ENCODE data around the gene LRP5.
A peak's percentile ranks its signal among the peaks of the same experiment; 100 is the strongest.
"Not testable (repeated sequence)": the region's sequence is repeated elsewhere in the genome, so short reads cannot be mapped to it uniquely, and the experiment has no call there.

LRP5 gene

DNA sequence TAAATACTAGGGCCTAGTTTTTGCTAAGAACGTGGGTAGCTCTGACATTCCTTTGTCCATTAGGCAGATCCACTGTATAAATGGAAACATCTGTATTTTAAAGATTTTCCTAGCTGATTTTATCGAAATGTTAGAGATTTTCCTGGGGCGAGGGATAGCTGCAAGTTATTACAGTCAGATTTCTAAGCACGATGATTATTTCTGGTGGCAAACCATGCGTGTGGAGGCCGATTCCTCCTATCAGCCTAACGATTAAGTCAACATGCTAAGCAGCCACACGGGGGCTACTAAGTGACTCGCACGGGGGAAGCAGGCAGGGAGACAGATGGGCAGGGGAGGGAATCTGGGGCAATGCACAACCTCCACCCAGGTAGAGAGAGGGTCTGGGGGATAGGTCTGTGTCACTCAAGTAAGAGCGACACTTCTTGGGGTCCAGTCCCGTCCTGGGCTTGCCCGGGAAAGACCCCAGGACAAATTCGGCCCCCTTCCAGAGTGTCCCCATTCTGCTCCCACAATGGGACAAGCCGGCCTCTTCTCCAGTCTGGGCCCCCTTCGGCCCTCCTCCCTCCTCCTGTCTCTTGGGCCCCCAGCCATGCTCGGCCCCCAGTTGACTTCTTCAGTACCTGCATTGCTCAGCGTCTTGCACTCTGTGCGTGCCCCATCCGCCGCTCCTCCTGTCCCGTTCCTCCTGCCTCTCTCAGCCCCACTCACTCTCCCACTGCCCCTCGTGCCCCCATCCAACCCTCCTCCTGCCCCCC is 41.2 kb upstream of the LRP5 start:
- peak overlapping the region; percentile 87 for H3K4me3 ChIP-seq (ENCODE audit: low read length)
- H3K4me2 ChIP-seq (ENCODE audit: low read length): peak overlapping the region; percentile 96
- H3K36me3 ChIP-seq (ENCODE audit: insufficient read depth, low read length): peaks cover 22% of the 10 kb centered on the region
- H3K4me1 ChIP-seq (ENCODE audit: control insufficient read depth, insufficient read depth, low read length): peaks cover 19% of the 10 kb centered on the region
- H3K27me3 ChIP-seq (ENCODE audit: control insufficient read depth, insufficient read depth, low read length): no peaks in the 10 kb centered on the region
- H3K9ac ChIP-seq (ENCODE audit: low read depth, low read length): peak overlapping the region; percentile 99
- H3K9me3 ChIP-seq (replicated peaks; ENCODE audit: low read length): no peaks in the 10 kb centered on the region

DNA sequence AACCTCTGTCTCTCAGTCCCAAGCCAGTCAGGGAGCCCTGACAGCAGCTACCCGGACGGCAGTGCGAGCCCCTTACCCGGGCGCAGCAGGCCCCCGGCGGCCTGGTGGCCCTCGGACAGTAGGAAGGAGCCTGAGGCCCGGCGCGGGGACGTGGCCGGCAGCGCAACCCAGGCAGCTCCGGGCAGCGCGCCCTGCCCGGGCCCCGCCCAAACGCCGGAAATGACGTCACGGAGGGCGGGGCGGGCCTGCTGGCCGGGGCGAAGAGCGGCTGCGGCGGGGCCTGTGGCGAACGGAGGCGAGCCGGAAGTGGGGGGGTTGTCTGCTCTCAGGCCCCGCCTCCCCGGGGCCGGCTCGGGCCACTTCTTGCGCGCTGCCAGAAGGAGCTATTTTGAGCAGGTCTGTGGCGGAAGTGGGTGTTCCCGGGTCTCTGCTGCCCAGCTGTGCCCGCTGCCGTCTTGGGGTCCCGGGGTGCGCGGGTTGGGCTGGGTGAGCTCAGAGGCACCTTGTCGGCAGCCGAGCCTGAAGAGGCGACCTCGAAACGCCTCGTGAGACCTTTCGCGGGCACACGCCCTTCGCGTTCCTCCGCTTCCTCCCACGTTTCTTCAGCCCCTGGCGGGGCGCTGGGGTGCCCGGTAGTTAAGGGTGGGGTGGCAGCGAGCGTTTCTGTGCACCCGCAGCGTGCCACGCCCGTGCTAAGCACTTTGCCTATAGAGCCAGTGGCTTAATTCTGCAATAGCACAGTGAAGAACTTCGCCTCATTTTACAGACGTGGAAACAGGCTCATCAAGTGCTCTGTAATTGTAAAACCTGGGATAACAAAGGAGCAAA is 40.4 kb upstream of the LRP5 start, which contains the start of gene C11orf24:
Gene C11orf24 (minus strand): TSS at position 193 of the 828 bp plus-strand sequence. CDS start 8,206 bp downstream, outside the sequence.
- no peaks in the 10 kb centered on the region for H3K27me3 ChIP-seq (ENCODE audit: control insufficient read depth, insufficient read depth, low read length)
- peak within 1 kb of the TSS; percentile 87 for H3K4me3 ChIP-seq (ENCODE audit: low read length)
- H3K9ac ChIP-seq (ENCODE audit: low read depth, low read length): peak within 1 kb of the TSS; percentile 99
- peaks cover 14% of the 10 kb centered on the region for H3K36me3 ChIP-seq (ENCODE audit: insufficient read depth, low read length)
- peak within 1 kb of the TSS; percentile 96 for H3K4me2 ChIP-seq (ENCODE audit: low read length)
- peaks cover 19% of the 10 kb centered on the region for H3K4me1 ChIP-seq (ENCODE audit: control insufficient read depth, insufficient read depth, low read length)
- no peaks in the 10 kb centered on the region for H3K9me3 ChIP-seq (replicated peaks; ENCODE audit: low read length)

DNA sequence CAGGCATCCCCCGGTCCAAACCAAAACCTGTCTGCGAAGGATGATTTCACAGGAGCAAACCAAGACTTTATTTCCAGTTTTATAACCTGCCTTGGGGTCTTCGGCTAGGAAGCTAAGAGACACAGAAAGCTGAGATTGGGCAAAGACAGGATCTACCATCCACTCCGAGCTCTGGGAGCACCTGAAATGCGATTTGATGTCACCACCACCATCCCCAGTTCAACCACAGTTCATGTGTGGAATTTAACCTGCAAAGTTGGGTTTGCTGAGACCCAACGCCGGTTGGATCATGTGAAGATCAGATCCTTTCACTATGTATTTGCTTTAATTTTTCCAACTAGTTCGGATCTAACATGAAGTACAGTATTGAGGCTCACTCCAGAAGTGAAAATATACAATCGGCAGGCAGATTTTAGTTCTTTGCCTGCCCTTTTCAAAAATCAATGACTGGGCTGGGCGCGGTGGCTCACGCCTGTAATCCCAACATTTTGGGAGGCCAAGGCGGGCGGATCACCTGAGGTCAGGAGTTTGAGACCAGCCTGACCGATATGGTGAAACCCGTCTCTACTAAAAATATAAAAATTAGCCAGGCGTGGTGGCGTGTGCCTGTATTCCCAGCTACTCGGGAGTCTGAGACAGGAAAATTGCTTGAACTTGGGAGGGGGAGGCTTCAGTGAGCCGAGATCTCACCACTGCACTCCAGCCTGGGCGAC is 39.2 kb upstream of the LRP5 start:
- no peaks in the 10 kb centered on the region for H3K9me3 ChIP-seq (replicated peaks; ENCODE audit: low read length)
- no peaks in the 10 kb centered on the region for H3K27me3 ChIP-seq (ENCODE audit: control insufficient read depth, insufficient read depth, low read length)
- H3K36me3 ChIP-seq (ENCODE audit: insufficient read depth, low read length): peaks cover 3% of the 10 kb centered on the region
- H3K4me2 ChIP-seq (ENCODE audit: low read length): peak overlapping the region; percentile 94
- peak overlapping the region; percentile 87 for H3K4me3 ChIP-seq (ENCODE audit: low read length)
- H3K4me1 ChIP-seq (ENCODE audit: control insufficient read depth, insufficient read depth, low read length): peaks cover 19% of the 10 kb centered on the region
- no peak overlapping the region for H3K9ac ChIP-seq (ENCODE audit: low read depth, low read length)

DNA sequence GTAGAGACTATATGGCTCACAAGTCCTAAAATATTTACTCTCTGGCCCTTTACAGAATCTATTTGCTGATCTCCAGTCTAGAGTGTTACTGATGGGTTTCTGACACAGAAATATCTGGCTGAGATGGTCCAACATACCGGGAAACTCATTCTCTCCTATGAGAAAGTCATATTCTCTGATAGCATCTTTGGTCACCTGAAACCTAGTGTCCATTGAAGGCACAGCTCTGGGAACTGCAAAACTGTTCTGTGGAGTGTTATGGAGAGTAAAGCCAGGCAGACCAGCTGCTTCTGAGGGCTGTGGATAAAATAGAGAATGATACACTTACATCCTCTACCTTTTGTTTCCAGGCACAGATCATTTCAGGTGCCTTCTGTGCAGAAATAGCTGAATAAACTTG is 38.1 kb upstream of the LRP5 start:
- no peak overlapping the region for H3K4me3 ChIP-seq (ENCODE audit: low read length)
- H3K4me1 ChIP-seq (ENCODE audit: control insufficient read depth, insufficient read depth, low read length): peaks cover 16% of the 10 kb centered on the region
- no peaks in the 10 kb centered on the region for H3K9me3 ChIP-seq (replicated peaks; ENCODE audit: low read length)
- H3K36me3 ChIP-seq (ENCODE audit: insufficient read depth, low read length): peaks cover 2% of the 10 kb centered on the region
- H3K9ac ChIP-seq (ENCODE audit: low read depth, low read length): no peak overlapping the region
- no peak overlapping the region for H3K4me2 ChIP-seq (ENCODE audit: low read length)
- no peaks in the 10 kb centered on the region for H3K27me3 ChIP-seq (ENCODE audit: control insufficient read depth, insufficient read depth, low read length)

DNA sequence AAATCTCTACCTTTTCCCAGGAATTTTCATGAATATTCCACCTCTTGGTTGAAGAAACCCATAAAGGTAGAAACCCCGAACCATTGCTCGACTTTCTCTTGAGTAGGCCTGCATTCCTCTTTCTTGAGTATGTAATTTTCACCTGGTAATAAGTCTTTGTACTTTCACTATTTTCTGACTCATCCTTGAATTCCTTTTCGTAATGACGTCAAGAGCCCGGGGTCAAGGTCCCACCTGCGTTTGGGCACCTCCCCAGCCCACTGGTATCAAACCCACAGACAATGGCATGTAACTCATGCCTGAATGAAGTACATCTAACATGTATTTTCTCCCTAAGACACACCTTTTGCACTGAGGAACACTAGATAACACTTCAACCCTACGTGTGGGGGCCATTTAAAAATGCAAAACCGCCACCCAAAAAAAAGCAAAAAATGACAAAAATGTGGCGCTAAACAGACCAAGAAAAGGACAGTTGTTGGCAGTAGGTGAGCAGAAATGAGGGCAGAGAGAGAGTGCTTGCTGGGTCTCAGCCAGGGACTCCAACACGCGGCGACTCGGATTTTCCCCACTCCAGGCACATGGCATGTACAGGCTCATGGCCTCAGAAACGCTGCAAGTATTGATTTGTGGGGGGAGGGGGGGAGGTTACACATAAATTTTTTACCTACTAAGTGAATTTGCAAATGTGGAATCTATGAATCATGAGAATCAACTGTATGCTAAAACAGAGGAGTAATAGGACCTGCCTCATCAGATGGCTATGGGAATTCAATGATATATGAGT is 36.5 kb upstream of the LRP5 start:
- Histone ChIP-seq H3K9me3 (replicated peaks; ENCODE audit: low read length) (no peaks in the 10 kb centered on the region), H3K27me3 (ENCODE audit: control insufficient read depth, insufficient read depth, low read length) (no peaks in the 10 kb centered on the region), H3K9ac (ENCODE audit: low read depth, low read length) (no peak overlapping the region), H3K4me2 (ENCODE audit: low read length) (no peak overlapping the region), H3K4me3 (ENCODE audit: low read length) (no peak overlapping the region), H3K36me3 (ENCODE audit: insufficient read depth, low read length) (no peaks in the 10 kb centered on the region), H3K4me1 (ENCODE audit: control insufficient read depth, insufficient read depth, low read length) (peaks cover under 1% of the 10 kb centered on the region)

DNA sequence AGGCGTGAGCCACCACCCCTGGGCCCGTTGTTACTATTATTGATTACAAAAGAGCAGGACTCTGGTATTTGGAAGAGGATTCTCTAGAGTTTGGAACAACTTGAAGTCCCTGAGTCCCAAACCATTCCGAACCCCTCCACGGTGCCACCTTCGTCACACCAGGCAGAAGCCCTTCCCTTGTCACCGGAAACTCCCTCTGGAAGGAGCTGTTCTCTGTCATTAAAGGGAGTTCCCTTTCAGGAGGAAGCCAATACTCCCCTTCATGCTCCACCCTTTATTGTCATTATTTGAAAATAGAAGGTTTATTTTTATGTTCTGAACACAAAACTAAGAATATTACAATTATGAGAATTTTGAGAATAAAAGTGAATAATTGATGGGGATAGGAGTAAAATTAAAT is 35.5 kb upstream of the LRP5 start:
- Histone ChIP-seq H3K4me2 (ENCODE audit: low read length) (no peak overlapping the region), H3K4me3 (ENCODE audit: low read length) (no peak overlapping the region), H3K4me1 (ENCODE audit: control insufficient read depth, insufficient read depth, low read length) (no peaks in the 10 kb centered on the region), H3K9ac (ENCODE audit: low read depth, low read length) (no peak overlapping the region), H3K27me3 (ENCODE audit: control insufficient read depth, insufficient read depth, low read length) (no peaks in the 10 kb centered on the region), H3K9me3 (replicated peaks; ENCODE audit: low read length) (no peaks in the 10 kb centered on the region), H3K36me3 (ENCODE audit: insufficient read depth, low read length) (no peaks in the 10 kb centered on the region)

DNA sequence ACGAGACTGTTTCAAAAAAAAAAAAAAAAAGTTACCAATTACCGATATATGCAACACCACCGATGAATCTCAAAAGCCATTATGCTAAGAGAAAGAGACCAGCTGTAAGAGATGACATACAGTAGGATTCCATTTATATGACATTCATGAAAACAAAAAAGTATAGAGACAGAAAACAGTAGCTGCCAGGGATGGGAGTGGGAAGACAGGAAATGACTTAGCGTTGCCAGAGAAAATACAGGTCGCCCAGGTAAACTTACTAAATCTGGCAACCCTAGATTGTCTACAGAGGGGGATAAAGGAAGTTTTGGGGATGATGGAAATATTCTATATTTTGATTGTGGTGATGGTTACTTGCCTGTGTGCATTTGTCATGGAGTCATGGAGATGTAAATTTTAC is 32.7 kb upstream of the LRP5 start:
- Histone ChIP-seq H3K9me3 (replicated peaks; ENCODE audit: low read length) (no peaks in the 10 kb centered on the region), H3K4me1 (ENCODE audit: control insufficient read depth, insufficient read depth, low read length) (no peaks in the 10 kb centered on the region), H3K36me3 (ENCODE audit: insufficient read depth, low read length) (no peaks in the 10 kb centered on the region), H3K4me2 (ENCODE audit: low read length) (no peak overlapping the region), H3K4me3 (ENCODE audit: low read length) (no peak overlapping the region), H3K27me3 (ENCODE audit: control insufficient read depth, insufficient read depth, low read length) (peaks cover 4% of the 10 kb centered on the region), H3K9ac (ENCODE audit: low read depth, low read length) (no peak overlapping the region)

DNA sequence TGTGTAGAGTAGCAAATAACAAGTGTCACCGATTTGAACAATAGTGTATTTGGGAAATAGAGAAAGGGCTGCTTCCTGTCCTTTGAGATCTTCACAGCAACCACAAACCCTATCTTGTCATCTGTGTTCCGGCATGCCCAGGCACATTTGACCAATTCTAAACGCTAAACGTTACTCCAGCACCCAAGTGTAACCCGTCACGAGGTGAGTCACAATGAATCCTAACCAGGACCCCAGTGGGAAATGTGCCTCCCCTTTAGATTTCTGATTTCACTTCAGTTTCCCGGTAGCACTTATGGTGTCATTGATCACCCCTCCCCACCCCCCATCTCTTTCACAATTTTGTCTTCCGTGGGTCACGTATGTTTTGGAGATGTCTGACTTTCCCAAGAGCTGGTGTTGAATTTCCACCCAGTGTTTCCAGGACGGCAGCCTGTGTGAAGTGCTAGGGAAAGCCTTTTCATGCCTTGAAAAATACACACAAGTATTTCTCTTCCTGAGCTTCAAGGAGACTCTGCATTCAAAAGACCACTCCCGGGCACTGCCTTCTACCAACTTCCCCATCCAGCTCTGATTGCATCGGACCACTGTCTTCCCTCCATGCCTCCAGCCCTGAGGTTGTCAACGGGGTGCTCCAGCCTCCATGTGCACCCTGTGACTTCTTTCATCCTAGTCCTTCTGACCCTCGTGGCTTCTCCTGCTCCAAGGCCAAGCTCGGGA is 30.1 kb upstream of the LRP5 start:
- H3K36me3 ChIP-seq (ENCODE audit: insufficient read depth, low read length): no peaks in the 10 kb centered on the region
- no peak overlapping the region for H3K4me3 ChIP-seq (ENCODE audit: low read length)
- H3K4me1 ChIP-seq (ENCODE audit: control insufficient read depth, insufficient read depth, low read length): no peaks in the 10 kb centered on the region
- no peak overlapping the region for H3K9ac ChIP-seq (ENCODE audit: low read depth, low read length)
- no peaks in the 10 kb centered on the region for H3K9me3 ChIP-seq (replicated peaks; ENCODE audit: low read length)
- peaks cover 4% of the 10 kb centered on the region for H3K27me3 ChIP-seq (ENCODE audit: control insufficient read depth, insufficient read depth, low read length)
- H3K4me2 ChIP-seq (ENCODE audit: low read length): no peak overlapping the region

DNA sequence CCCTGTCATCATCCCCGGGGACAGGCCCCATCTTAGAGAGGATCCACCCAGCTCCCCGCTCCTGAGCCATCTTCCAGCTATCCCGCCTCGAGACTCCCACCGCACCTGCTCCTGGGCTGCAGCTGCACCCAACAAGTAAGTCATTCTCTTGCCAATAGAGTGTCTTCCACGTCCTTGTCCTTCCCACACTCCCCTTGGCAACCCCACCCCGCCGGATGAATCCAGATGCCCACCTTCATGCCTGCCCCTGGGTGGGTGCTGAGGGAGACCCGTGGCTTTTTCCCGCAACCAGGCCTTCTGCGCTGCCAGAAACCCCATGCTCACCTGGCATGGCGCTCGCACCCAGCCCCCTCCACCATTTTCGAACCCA is 29.5 kb upstream of the LRP5 start:
- Histone ChIP-seq H3K4me3 (ENCODE audit: low read length) (no peak overlapping the region), H3K4me2 (ENCODE audit: low read length) (no peak overlapping the region), H3K36me3 (ENCODE audit: insufficient read depth, low read length) (no peaks in the 10 kb centered on the region), H3K27me3 (ENCODE audit: control insufficient read depth, insufficient read depth, low read length) (peaks cover 4% of the 10 kb centered on the region), H3K4me1 (ENCODE audit: control insufficient read depth, insufficient read depth, low read length) (no peaks in the 10 kb centered on the region), H3K9me3 (replicated peaks; ENCODE audit: low read length) (no peaks in the 10 kb centered on the region), H3K9ac (ENCODE audit: low read depth, low read length) (no peak overlapping the region)

DNA sequence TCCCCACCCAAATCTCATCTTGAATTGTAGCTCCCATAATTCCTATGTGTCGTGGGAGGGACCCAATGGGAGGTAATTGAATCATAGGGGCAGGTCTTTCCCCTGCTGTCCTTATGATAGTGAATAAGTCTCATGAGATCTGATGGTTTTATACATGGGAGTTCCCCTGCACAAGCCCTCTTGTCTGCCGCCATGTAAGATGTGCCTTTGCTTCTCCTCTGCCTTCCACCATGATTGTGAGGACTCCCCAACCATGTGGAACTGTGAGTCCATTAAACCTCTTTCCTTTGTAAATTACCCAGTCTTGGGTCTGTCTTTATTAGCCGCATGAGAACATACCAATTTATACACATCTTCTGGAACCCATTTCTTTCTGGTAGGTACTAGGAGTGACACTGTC is 27.8 kb upstream of the LRP5 start:
- H3K4me3 ChIP-seq (ENCODE audit: low read length); H3K4me2 ChIP-seq (ENCODE audit: low read length); H3K9me3 ChIP-seq (replicated peaks; ENCODE audit: low read length): not testable (repeated sequence)

More for the DNA sequence above, 27.8 kb upstream of the LRP5 start:
- H3K4me1 ChIP-seq (ENCODE audit: control insufficient read depth, insufficient read depth, low read length); H3K36me3 ChIP-seq (ENCODE audit: insufficient read depth, low read length); H3K27me3 ChIP-seq (ENCODE audit: control insufficient read depth, insufficient read depth, low read length); H3K9ac ChIP-seq (ENCODE audit: low read depth, low read length): not testable (repeated sequence)
